GM18519 (cell line): ENCODE results near the gene KLHDC10.
"Not testable (repeated sequence)": the region's sequence is repeated elsewhere in the genome, so short reads cannot be mapped to it uniquely, and the experiment has no call there.

Source experiments
- ATAC-seq: cut with Tn5 transposase; IDR thresholded peaks from one replicate; pipeline ENCODE4 v1.9.1; 2021; ENCODE audit warnings: mild to moderate bottlenecking, moderate library complexity; ENCODE audit not compliant: unreplicated experiment, low FRiP score

The KLHDC10 gene

DNA sequence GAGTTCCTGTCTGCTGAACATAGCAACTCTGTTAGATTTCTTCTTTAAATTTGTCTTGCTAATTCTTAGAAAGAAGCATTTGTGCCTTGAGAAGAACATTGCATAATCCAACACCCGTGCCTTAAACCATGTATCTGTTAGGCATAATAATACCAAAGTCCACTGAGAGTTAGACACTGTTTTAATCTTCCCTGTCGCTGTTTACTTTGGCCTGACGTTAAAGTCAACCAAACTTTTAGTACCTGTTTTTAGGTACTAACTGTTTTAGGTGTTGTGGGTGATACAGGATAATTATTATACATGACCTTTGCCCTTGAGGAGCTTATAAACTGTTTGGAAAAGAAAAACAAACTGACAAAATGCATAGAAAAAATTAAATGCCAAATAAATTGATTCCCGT is 43.6 kb downstream of the KLHDC10 start:
- no peak for ATAC-seq

DNA sequence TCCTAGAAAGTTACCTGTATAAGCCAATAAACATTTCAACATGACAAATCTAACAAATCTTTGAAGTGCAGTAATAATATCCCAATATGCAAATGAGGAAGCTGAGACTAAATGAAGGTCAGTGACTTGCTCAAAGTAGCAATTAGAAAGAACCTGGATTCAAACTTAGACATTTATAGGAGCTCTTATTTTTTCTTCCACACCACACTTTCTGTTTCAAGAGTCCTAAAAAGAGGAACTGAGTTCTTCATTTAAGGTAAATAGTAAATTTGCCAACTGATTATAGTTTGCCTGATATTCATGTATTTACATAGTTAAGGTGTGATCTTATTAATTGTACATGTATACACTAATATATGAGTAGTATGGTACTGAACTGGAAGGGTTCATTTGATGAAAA is 44.0 kb downstream of the KLHDC10 start:
- ATAC-seq = no peak

GRCh38 chr7:130114776-130115175 is 44.4 kb downstream of the KLHDC10 start:
- ATAC-seq = no peak

- ATAC-seq = no peak
Measured at GRCh38 chr7:130118294-130118693, 48.0 kb downstream of the KLHDC10 start.

DNA sequence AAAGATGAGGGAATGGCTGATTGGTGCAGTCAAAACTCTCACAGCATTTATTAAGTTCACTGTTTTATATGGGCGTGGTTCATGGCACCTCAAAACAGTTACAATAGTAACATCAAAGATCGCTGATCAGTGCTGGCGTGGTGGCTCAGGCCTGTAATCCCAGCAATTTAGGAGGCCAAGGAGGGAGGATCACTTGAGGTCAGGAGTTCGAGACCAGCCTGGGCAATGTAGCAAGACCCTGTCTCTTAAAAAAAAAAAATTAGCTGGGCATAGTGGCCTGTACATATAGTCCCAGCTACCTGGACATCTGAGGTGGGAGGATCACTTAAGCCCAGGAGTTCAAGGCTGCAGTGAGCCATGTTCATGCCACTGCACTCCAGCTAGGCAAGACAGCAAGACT is 48.5 kb downstream of the KLHDC10 start:
- ATAC-seq = no peak

DNA sequence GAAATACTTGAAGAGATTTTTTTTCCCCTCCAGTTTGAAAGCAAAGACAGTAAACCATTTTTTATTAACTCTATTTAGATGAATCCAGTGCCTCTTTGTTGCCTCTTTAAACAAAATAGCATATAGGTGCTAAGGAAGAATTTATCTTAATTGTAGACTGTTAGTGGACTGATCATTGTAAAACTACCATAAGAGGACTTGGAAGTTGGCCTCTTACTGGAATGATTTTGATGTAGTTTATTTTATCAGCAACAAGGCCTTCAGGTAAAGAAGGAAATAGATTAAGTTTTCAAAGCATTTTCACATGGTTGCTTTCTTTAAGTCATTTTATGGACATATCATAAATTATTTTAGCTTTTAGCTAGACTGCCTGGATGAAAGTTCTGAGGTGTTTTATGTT is 53.2 kb downstream of the KLHDC10 start:
- no peak for ATAC-seq

DNA sequence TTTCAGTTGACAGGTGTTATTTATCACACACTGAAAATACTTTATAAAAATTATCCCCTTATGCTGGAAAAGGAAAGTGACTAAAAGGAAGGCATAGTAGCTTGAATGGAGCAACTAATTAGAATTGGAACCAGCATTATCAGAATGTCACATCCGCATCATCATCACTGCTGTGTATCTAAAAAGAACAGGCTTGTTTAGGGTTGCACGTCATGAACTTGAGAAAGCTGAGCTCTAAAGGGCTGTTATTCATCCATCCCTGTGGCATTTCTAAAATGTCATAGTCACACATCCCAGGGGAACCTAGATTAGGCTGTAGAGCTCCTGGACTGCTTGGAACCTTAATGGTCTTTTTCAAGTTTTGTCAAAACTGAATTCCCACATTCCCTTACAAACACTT is 54.4 kb downstream of the KLHDC10 start:
- no peak for ATAC-seq

DNA sequence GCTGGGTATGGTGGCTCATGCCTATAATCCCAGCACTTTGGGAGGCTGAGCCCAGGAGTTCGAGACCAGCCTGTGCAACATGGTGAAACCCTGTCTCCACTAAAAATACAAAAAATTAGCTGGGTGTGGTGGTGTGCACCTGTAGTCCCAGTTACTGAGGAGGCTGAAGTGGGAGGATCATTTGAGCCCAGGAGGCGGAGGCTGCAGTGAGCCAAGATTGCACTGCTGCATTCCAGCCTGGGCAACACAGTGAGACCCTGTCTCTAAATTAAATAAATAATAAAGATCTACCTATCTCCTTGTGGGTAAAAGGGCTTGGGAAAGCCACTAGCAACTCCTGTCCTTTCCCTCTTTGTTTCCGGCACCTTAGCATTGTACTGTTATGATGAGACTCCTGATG is 56.5 kb downstream of the KLHDC10 start:
- not testable (repeated sequence) for ATAC-seq

GRCh38 chr7:130127404-130127803 is 57.1 kb downstream of the KLHDC10 start:
- no peak for ATAC-seq

GRCh38 chr7:130127821-130128317 is 57.5 kb downstream of the KLHDC10 start:
- no peak for ATAC-seq

- no peak for ATAC-seq
Measured at GRCh38 chr7:130129011-130129411, 58.7 kb downstream of the KLHDC10 start.

DNA sequence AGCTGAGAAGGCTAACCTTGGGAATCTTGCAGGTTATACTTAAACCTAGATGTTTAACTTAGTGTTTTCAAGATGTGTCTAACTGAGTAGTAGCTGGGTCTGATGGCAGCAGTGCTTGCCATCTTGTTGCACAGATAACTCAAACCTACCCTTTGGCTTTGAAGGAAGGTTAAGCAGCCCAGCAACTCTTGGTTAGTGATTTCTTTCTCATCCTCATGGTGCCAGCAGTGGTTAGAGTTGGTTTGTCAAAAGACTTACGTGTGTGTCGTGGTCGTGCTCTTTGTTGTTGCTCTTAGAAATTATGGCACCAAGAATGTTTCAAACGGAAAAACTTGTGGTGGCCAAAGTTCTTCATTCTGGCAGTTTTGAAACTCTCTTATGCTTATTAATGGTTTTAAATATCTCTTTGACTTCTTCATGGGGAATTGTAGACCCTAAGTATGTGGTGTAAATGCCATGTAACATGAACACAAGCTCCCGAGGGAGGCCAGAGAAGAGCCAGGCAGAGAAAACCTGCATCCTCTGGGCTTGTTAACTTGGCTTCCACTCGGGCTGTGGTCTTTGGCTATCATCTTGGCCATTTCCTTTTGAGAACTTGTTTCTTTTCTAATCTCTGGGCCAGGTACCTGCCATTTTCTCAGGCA is 61.0 kb downstream of the KLHDC10 start:
- ATAC-seq = no peak

DNA sequence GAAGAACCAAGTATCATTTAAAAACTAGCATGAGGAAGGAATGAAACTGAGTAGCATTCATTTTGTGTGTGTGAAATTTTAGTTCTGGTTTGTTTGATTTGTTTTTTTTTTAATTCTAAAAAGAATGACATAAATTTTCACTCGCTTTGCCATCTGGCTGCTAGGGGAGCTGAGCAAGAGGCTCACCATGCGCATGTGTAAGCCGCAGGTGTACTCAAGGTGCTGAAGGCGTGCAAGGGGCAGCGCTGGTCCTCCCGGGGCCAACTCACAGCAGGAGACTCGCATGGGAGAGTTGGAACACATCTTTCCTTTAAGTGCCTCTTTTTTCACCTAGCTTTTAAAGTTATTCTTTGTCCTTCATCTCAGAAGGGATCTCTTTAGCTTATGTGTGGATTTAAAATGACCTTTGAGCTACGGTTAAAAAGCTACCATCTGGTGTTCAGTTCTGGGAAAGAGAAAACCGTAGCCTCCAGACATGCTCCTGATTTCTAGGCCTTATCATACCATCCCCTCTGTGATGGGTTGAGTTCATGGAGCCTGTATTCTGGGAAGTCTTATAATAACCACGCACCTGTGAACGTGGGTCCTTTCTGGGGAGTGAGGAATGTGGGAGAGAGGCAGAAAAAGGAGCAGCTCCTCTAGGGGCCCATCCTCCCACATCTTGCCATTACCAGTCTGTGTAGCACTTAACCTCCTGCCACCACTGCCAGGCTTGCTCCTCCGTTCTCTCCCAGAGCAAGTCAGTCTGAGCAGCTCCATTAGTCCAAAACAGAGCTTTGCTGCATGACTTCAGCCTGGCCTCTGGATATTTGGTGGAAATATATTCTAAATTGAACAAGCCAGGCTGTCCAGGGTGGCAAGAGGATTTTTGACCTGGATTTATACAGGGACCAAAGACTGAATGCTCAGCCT is 61.9 kb downstream of the KLHDC10 start:
- no peak for ATAC-seq

DNA sequence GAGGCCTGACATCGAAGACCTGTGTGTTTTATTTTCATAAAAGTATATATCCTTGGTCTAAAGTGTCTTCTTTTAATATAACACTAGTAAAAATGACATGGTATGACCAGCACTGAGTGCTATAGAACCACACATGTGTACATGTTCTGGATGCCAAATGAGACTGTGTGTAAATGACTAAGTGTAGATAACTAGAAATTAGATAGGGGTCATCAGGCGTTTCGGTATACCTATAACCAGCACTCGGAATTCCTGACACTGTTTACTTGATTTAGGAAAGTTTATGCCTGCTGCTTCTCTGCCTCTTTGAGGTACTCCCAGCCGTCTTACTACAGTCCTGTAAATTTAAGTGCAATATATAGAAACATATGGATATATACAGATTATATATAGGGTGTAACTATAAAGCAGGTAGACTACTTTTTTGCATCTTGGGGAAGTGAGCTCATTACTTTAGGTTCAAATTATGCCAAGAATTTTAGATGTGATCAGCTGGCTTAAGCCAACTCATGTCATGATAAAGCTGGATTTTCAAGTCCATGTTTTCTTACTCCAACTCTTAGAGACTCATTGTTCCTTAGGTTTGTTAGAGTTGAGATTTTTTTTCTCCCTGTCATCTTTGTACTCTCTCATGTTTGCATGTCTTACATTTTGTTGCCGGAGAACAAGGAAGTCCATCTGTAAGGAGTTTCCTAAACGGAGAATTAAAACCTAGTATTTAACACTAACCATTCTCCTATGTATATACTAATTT is 62.9 kb downstream of the KLHDC10 start:
- no peak for ATAC-seq

- ATAC-seq = no peak
Measured at GRCh38 chr7:130134106-130134636, 63.8 kb downstream of the KLHDC10 start.

- no peak for ATAC-seq
Measured at GRCh38 chr7:130134726-130135125, 64.4 kb downstream of the KLHDC10 start.

DNA sequence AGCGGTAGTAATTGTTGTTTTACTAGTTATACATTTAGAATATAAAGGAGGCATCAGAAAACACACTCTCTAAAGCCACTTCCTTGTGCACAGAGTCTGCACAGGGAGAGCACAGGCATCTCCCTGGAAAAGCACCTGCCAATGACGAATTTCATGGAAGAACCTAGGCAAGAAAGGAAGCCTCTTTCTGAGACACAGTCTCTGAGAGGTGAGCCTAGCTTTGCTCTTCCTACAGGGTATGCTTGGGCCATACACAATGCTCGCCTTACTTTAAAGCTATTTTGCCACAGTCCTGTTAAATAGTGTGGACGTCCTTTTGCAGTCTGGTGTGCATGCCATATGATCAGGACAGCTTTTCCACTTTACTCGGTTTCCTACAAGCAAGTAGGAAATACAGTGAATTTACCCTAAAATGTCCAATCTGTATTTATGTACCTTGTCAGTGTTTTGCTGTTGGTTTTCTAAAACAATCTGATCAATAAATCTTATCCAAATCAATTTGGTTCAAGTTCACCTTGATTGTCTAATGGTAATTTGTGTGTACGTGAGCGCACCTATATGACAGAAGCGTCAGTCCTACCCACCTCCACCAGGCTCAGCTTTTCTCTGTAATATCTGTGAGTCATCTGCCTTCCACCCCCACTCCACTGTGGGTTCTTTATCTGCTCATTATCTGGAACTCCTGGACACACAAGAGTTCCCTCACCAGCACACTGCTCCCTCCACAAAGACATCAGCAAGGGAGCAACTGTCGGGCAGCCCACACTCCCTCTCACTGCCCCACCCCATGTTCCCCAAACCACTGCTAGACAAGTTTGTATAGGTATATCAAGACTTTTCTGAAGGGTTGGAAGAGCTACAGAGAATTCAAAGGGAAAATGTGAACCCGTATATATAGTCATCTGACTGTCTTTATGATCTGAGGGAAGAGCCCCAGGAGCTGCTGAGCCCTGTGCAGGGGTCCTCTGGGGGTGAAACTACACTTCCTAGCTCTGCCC is 65.2 kb downstream of the KLHDC10 start:
- ATAC-seq = no peak

GRCh38 chr7:130136579-130137167 is 66.3 kb downstream of the KLHDC10 start:
- no peak for ATAC-seq

GRCh38 chr7:130137207-130137606 is 66.9 kb downstream of the KLHDC10 start:
- no peak for ATAC-seq
